Camera-type eye (tissue), 1 donor: Measurements from ENCODE around the gene NPIPB8. TPM values are rescaled to one million over a fixed set of nuclear protein-coding genes. Genes with fewer than 3 reads are reported as not detected.

Source experiments
- total RNA-seq: library from RNA; depleted of rRNA; stranded (reverse); fragments of >200 nt; gene quantifications from one replicate; pipeline ENCODE4 v1.2.3, GENCODE V29; 2014

The NPIPB8 gene
- total RNA-seq: not detected

GRCh38 chr16:28637765-28638164 is at the start of gene NPIPB8:
TSS of gene NPIPB8 (plus strand) at chr16:28638065. CDS start at chr16:28638361, 296 bp downstream.

GRCh38 chr16:28596840-28597691 is 40.8 kb upstream of the NPIPB8 start, which contains the start of gene SULT1A2:
TSS of gene SULT1A2 (minus strand) at chr16:28597050. CDS start at chr16:28595930, 1,120 bp downstream.

DNA sequence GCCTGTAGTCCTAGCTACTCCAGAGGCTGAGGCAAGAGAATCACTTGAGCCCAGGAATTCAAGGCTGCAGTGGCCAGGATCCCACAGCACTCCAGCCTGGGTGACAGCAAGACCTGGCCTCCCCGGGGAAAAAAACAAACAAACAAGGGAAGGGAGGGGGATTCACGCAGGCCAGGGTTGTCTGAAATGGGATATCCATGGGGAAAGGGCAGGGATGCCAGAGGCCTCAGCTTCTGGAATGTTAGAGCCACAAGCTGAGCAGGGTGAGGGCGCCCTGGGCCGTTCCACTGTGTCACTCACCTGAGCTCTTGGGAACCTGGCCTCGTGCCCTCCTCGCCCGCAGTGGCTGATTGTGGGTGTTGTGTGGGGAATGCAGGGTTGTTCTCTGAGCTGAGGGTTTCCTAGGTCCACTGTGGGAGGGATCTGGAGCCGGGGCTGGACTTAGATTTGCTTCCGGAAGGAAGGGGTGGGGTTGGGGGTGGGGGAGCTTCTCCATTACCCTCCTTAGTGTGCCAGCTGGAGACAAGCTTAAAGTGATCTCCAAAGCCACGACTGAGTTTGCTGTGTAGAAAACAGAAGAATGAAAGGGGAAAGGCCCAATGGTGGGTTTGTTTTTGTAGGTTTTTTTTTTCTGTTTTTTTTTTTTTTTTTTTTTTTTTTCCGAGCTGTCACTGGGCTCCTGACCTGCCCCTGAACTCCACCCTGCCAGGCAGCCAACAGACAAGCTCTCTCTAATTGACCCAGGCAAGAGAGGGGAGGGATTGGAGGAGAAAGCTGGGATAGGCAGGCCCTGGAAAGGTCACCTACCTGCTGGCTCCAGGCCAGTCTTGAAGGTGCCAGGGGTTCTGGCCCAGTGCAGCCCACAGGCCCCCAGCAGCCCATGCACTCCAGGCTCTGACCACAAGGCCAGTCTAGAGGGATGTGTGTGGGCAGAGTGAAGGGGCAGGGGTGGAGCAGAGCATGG is 28.0 kb upstream of the NPIPB8 start, which contains the start of gene SULT1A1:
Gene SULT1A1, minus strand, starts transcription at position 414 of the 964 bp plus-strand sequence. CDS start 1,189 bp downstream, outside the sequence.

Other genes starting within 250 kb of the NPIPB8 start
- 65.0 TPM for gene EIF3CL, start 234.2 kb upstream of the NPIPB8 start, total RNA-seq
- not detected for gene NPIPB7, start 165.7 kb upstream of the NPIPB8 start, total RNA-seq
- 17.1 TPM for gene CLN3, start 146.0 kb upstream of the NPIPB8 start, total RNA-seq
- gene APOBR, start 143.4 kb upstream of the NPIPB8 start, total RNA-seq: 0.60 TPM
- gene IL27, start 131.2 kb upstream of the NPIPB8 start, total RNA-seq: not detected
- 2.5 TPM for gene NUPR1, start 99.1 kb upstream of the NPIPB8 start, total RNA-seq
- gene SGF29, start 84.1 kb upstream of the NPIPB8 start, total RNA-seq: 17.3 TPM
- gene SULT1A2, start 41.0 kb upstream of the NPIPB8 start, total RNA-seq: not detected
- gene SULT1A1, start 28.0 kb upstream of the NPIPB8 start, total RNA-seq: 22.3 TPM
- gene EIF3C, start 73.4 kb downstream of the NPIPB8 start, total RNA-seq: 214 TPM
- gene NPIPB9, start 113.7 kb downstream of the NPIPB8 start, total RNA-seq: 3.5 TPM
- 75.3 TPM for gene ATXN2L, start 184.9 kb downstream of the NPIPB8 start, total RNA-seq
- 57.1 TPM for gene TUFM, start 208.3 kb downstream of the NPIPB8 start, total RNA-seq
- 35.5 TPM for gene SH2B1, start 225.8 kb downstream of the NPIPB8 start, total RNA-seq
- 46.8 TPM for gene ATP2A1, start 240.4 kb downstream of the NPIPB8 start, total RNA-seq